CD4-positive, alpha-beta T cell treated with Interleukin-2 at 100 ng/mL for 4 hours (primary cell): ENCODE measurements around the gene PLA2G1B.

Source experiments
- DNase-seq: peaks from one replicate; pipeline ENCODE4 v3.0.0-alpha.2; 2020; ENCODE audit warnings: low spot score

PLA2G1B gene

GRCh38 chr12:120324841-120325417 is 2.6 kb downstream of the PLA2G1B start:
- DNase-seq, result no peak

DNA sequence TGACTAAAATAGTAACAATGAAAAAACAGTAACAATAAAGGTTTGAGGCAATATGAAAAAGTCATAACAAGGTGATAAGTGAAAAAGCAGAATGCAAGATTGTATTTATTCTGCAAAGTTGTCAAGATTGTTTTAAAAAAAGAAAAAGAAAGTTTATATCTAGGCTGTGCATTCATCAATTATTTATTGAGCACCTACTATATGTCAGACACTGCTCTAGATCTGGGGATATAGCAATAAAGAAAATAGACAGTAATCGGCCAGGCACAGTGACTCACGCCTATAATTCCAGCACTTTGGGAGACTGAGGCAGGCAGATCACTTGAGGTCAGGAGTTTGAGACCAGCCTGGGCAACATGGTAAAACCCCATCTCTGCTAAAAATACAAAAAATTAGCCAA is 3.8 kb downstream of the PLA2G1B start:
- no peak for DNase-seq

GRCh38 chr12:120321382-120322202 is 6.0 kb downstream of the PLA2G1B start:
- DNase-seq, result no peak

DNA sequence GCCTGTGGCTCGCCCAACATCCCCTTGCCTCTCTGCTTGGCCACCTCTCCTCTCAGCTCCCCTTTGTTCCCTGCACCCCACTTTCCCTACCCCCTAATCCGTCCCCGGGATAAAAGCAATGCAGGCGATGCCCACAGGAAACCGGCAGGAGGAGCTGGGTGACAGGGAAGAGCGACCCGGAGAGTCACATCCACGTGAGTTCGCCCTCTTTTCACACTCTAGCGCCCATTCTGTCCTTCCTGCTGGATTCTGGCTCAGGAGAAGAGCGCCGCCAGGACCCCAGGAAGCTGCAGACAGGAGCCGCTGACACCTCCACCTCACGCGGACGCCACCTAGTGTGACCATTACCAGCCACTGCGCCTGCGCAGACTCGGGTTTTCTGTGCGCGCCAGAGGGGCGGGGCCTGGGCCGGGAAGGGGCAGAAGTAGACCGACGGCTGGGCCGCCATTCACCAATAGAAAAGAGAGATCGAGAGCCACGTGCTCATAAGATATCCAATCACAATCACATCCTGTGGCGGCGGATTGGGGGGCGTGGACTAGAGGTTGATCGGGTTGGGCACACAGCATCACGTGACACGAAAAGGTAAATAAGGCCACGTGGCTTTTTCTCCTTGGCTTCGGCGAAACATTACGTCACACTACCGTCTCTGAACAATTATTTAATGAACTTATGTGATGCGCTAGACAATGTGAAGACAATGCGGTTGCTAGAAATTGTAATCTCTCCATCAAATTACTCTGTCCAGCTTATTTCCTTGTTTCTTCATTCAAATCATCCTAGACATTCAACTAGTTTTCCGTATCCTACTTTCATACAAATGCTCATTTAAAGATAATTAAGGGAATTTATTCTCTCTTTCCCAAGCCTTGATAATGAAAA is 10.1 kb downstream of the PLA2G1B start:
- DNase-seq, result peak; percentile 100

- DNase-seq, result no peak
Measured at GRCh38 chr12:120316798-120317223, 10.8 kb downstream of the PLA2G1B start.

DNA sequence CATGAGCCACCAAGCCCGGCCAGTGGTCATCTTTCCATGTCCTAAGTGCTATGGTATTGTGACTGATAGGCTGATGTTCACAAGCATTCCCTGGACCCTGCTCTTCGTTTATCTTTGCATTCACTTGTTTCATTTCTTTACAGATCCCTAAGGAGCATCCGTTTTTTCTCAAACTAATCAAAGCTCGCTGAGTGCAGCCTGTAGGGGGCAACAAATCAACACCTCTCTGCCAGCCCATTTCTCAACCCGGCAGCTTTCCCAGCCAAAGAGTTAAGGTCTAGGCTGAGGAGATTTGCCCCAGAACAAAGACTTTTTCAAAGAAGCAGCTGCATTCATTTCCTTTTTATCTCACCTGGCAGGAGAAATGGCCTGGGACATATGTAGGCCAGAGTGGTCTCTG is 13.4 kb downstream of the PLA2G1B start:
- no peak for DNase-seq

DNA sequence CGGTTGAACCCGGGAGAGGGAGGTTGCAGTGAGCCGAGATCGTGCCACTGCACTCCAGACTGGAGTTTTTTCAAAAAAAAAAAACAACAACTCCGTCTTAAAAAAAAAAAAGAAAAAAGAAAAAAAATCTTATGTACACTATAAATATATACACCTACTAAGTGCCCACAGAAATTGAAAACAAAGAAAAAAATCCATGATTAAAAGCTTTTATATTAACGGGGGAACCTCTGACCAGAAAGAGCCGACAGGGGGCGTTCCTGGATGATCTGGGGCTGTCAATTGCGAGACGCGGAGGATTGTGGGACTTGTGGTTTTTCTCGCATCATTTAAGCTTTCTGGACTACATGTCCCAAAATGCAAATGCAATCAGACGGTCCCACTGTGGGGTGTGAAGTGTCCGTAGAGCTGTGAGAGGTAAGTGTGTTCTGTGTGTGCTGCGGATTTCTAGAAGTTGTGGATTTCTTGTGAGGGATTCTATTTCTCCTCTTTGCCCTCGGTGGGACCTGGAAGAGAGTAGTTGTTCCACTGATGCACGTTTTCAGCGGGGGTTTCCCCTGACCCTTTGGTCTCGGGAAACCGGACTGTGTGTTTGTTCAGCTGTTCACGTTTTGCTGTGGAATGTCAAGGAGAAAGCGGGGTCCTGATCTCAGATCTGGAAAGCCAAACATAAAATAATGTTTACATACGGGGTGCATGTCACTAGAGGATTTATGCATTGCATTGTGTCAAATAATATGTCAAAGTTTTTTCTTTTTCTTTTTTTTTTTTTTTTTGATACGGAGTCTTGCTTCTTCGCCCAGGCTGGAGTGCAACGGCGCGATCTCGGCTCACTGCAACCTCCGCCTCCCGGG is 25.4 kb downstream of the PLA2G1B start, which contains the start of gene SIRT4:
Gene SIRT4, plus strand, starts transcription at position 360 of the 854 bp plus-strand sequence. CDS start 1,241 bp downstream, outside the sequence.
- DNase-seq, result peak; percentile 92

DNA sequence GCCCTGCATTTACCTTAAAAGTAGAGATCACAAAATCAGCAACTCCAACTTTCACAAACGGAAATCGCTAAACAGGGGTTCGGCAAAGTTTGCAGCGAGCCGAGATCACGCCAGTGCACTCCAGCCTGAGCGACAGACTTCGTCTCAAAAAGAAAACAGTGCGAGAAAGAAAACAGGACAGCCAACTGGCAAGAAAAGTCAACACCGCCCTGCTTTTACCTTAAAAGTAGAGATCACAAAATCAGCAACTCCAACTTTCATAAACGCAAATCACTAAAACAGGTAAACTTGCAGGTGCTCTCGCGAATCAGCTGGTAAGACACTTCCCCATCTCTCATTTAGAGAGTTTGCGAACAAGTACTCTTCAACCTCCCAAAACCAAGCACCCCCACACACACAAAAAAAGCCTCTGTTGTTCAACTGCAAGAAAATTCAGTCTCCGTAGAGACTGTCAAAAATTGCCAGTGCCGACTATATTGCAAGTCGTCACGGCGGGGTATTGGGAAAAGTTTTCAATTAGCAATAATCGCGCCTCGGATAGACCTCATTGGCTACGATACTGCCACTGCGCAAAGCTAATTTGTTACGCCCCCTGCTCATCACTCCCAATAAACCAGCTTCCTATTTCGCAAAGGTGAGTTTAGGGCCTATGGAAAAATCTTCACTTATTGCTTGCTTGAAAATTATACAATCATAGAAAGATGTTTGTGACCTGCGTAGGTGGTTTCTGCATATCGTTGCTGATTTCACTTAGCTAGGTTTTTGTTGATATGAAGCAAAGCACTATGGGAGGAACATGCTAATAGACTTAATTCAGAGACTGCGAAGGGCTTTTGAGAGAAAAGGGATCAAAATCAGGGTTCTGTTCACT is 34.7 kb downstream of the PLA2G1B start, which contains the start of gene RNU4-1:
Gene RNU4-1, minus strand, starts transcription at position 577 of the 871 bp plus-strand sequence.
- peak; percentile 84 for DNase-seq

DNA sequence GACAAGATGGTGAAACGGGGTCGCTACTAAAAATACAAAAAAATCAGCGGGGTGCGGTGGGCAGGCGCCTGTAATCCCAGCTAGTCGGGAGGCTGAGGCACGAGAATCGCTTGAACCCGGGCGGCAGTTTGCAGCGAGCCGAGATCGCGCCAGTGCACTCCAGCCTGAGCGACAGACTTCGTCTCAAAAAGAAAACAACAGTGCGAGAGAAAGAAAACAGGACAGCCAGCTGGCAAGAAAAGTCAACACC is 35.2 kb downstream of the PLA2G1B start:
- no peak for DNase-seq

GRCh38 chr12:120290609-120291305 is 36.8 kb downstream of the PLA2G1B start:
- peak; percentile 1 for DNase-seq

- DNase-seq, result no peak
Measured at GRCh38 chr12:120287491-120287890, 40.1 kb downstream of the PLA2G1B start.

DNA sequence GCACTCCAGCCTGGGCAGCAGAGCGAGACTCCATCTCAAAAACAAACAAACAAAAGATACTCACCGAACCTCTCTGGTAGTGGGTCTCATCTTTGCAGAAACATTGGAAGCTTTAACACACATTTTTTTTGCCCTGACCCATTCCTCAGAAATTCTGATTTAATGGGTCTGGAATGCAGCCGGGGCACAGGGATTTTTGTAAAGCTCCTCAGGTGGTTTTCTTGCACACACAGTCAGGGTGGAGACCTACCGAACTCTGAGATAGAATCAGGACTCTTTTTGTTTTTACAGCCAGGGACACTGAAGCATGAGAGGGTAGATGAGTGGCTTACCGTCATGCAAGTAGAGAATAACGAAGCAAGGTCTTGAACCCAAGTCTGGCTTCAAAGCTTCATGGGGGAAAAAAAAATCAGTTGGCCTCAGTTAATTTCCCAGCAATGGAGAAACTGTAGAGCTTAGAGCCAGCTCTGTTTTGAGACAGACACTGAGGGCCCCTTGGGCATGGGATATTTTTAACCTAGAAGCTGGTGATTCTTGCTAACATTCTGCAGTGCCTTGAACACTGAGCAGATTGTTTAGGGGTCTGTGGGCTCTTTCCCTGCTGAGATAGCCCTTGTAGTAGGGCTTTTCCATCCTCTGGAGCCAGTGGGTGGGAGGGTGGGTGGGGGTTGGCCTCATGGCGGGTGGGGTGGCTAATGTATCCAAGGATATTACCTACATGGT is 40.6 kb downstream of the PLA2G1B start:
- no peak for DNase-seq

- no peak for DNase-seq
Measured at GRCh38 chr12:120284381-120284780, 43.2 kb downstream of the PLA2G1B start.

DNA sequence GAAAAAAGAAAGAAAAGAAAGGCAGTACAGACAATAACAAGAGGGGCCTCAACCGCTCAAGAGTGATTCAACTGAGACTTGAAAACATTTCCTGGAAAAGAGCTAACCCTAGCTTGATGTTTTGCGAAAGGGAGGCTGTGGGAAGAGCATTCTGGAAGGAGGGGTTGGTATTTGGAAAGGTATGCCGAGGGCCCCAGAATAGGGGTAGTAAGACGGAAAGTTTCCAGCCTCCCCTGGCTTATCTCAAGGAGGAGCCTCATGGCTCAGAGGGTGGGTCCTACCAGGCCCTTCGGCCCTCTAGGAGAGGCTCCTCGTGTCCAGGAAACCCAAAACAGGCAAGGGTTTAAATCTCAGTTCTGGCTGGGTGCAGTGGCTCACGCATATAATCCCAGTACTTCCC is 44.3 kb downstream of the PLA2G1B start:
- no peak for DNase-seq

GRCh38 chr12:120278137-120279069 is 49.2 kb downstream of the PLA2G1B start:
- no peak for DNase-seq

DNA sequence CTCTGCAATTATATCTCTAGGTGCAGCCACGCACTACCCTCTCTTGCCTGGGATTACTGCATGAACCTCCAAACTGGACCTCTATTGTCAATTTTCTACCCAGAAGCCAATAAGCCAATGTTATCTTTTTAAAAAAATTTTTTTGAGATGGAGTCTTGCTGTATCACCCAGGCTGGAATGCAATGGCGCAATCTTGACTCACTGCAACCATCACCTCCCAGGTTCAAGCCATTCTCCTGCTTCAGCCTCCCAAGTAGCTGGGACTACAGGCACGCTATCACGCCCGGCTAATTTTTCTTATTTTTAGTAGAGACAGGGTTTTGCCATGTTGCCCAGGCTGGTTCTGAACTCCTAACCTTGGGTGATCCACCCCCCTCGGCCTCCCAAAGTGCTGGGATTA is 50.8 kb downstream of the PLA2G1B start:
- no peak for DNase-seq
